ENCODE data around the gene CCKAR. TPM values are rescaled to one million over a fixed set of nuclear protein-coding genes. Genes with fewer than 3 reads are reported as not detected.

CCKAR gene
- total and polyA plus RNA-seq, 5 experiments from 2014 or later, result not detected

DNA sequence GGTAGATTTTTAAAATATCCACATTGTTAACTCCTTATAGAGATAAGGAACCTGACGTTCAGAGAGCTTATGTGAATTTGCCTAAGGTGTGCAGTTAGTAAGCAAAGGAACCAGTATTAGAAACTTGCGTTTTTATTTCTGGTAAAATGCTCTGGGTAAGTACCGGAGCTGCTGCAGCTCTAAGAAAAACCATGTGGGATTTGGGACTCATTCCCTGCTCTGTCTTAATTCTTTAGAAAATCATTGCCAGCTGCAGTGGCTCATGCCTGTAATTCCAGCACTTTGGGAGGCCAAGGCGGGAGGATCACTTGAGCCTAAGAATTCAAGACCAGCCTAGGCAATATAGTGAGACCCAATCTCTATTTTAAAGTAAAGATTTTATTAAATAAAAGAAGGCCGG lies 5.8 kb downstream of the CCKAR start:
- POLR2A ChIA-PET, result no interaction called here
- H3K27ac Mint-ChIP-seq, result no peak overlapping the region
- no peaks in the 10 kb centered on the region for H3K9me3 Mint-ChIP-seq
- H3K27me3 Mint-ChIP-seq, result peaks cover 0 to 11% (median 7%) of the 10 kb centered on the region in 5 donors
- no peak for DNase-seq
- no peak overlapping the region for H3K4me3 Mint-ChIP-seq
- H3K4me1 Mint-ChIP-seq, result no peaks in the 10 kb centered on the region
- no peaks in the 10 kb centered on the region for H3K36me3 Mint-ChIP-seq
- no peak for ATAC-seq

- POLR2A ChIA-PET, result no interaction called here
- DNase-seq, result no peak
- Mint-ChIP-seq H3K4me1 (no peaks in the 10 kb centered on the region), H3K27ac (no peak overlapping the region), H3K4me3 (no peak overlapping the region), H3K36me3 (no peaks in the 10 kb centered on the region), H3K9me3 (no peaks in the 10 kb centered on the region), H3K27me3 (peaks cover 0 to 10% (median 5%) of the 10 kb centered on the region in 5 donors)
- no peak for ATAC-seq
These were observed 6.2 kb downstream of the CCKAR start for GRCh38 chr4:26484032-26484515.

GRCh38 chr4:26482508-26483462 lies 7.5 kb downstream of the CCKAR start:
- Mint-ChIP-seq H3K27me3 (peaks cover 0 to 6% (median 0%) of the 10 kb centered on the region in 5 donors), H3K27ac (no peak overlapping the region), H3K4me3 (no peak overlapping the region), H3K4me1 (no peaks in the 10 kb centered on the region), H3K9me3 (no peaks in the 10 kb centered on the region), H3K36me3 (no peaks in the 10 kb centered on the region)
- POLR2A ChIA-PET, result no interaction called here
- no peak for ATAC-seq
- DNase-seq, result no peak

DNA sequence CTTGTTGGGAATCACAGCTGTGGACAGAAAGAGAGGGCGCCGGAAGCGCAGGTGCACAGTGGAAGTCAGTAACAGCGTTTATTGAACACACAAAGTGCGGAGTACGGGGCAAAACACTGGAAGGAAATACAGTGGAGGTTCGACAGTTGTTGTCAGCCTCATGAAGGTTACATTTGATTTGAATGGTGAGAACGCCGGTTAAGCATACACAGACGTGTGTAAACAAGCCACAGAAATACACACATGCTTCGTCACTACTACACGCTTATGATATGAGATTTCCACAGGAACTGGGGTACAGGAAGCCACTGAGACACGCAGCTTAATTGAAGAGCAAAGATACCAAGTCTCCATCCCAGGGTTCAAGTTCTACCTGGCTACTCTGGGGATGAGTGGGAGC lies 12.0 kb downstream of the CCKAR start:
- Mint-ChIP-seq H3K9me3 (no peaks in the 10 kb centered on the region), H3K27ac (no peak overlapping the region), H3K4me1 (no peaks in the 10 kb centered on the region), H3K36me3 (no peaks in the 10 kb centered on the region), H3K27me3 (peaks cover 1 to 10% (median 4%) of the 10 kb centered on the region in 5 donors), H3K4me3 (no peak overlapping the region)
- no peak for DNase-seq
- POLR2A ChIA-PET, result no interaction called here
- ATAC-seq, result no peak

DNA sequence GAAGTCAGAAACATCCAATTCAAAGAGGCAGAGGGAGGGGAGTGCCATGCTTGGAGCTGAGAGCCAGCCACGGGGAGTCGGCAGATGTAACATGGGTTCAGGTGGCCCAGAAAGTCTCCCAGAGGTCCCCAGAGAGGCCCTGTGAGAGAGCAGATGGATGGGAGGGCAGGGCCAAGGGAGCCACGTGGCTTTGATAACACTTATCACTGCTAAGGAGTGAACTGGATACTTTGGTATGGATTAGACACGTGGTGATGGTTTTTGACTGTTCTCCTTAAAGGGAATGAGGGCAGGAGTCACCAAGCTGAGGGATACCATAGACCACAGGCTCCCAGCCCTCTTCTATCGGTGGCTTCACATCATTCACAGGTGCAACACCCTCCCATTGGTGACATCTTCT lies 13.7 kb downstream of the CCKAR start:
- Mint-ChIP-seq H3K36me3 (no peaks in the 10 kb centered on the region), H3K4me3 (no peak overlapping the region), H3K27me3 (peaks cover 1 to 13% (median 4%) of the 10 kb centered on the region in 5 donors), H3K9me3 (no peaks in the 10 kb centered on the region), H3K27ac (no peak overlapping the region), H3K4me1 (no peaks in the 10 kb centered on the region)
- ATAC-seq, result no peak
- POLR2A ChIA-PET, result no interaction called here
- no peak for DNase-seq

GRCh38 chr4:26475716-26476115 lies 14.6 kb downstream of the CCKAR start:
- POLR2A ChIA-PET, result no interaction called here
- no peak for ATAC-seq
- no peak overlapping the region for H3K27ac Mint-ChIP-seq
- DNase-seq, result no peak
- no peaks in the 10 kb centered on the region for H3K9me3 Mint-ChIP-seq
- H3K36me3 Mint-ChIP-seq, result no peaks in the 10 kb centered on the region
- peaks cover 0 to 15% (median 5%) of the 10 kb centered on the region in 5 donors for H3K27me3 Mint-ChIP-seq
- no peaks in the 10 kb centered on the region for H3K4me1 Mint-ChIP-seq
- no peak overlapping the region for H3K4me3 Mint-ChIP-seq

DNA sequence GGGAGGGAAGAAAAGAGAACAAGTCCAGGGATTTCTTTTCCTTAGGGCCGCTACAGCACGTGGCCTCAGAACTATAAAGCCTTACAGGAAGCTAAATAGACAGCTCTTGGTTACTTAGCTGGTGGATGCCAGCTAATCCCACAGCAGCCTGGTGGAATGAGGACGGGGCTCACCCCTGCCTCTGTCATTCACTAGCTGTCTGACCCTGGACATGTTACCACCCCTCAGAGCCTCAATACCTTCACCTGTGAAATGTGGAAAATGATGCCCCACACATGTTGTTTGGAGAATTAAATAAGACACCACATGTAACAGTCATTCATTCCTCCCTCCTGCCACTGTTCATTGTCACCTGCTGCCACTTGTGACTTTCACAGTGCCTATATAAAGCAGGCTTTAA lies 15.7 kb downstream of the CCKAR start:
- Mint-ChIP-seq H3K4me3 (no peak overlapping the region), H3K27ac (no peak overlapping the region), H3K9me3 (no peaks in the 10 kb centered on the region), H3K36me3 (no peaks in the 10 kb centered on the region), H3K27me3 (peaks cover 0 to 15% (median 5%) of the 10 kb centered on the region in 5 donors), H3K4me1 (no peaks in the 10 kb centered on the region)
- no peak for ATAC-seq
- DNase-seq, result no peak
- POLR2A ChIA-PET, result no interaction called here

- POLR2A ChIA-PET, result no interaction called here
- Mint-ChIP-seq H3K36me3 (no peaks in the 10 kb centered on the region), H3K27ac (no peak overlapping the region), H3K4me1 (no peaks in the 10 kb centered on the region), H3K27me3 (peaks cover 0 to 15% (median 5%) of the 10 kb centered on the region in 5 donors), H3K9me3 (peaks cover 0 to under 1% (median 0%) of the 10 kb centered on the region in 9 donors), H3K4me3 (no peak overlapping the region)
- ATAC-seq, result no peak
- DNase-seq, result no peak
These were observed 16.4 kb downstream of the CCKAR start for GRCh38 chr4:26473893-26474292.

DNA sequence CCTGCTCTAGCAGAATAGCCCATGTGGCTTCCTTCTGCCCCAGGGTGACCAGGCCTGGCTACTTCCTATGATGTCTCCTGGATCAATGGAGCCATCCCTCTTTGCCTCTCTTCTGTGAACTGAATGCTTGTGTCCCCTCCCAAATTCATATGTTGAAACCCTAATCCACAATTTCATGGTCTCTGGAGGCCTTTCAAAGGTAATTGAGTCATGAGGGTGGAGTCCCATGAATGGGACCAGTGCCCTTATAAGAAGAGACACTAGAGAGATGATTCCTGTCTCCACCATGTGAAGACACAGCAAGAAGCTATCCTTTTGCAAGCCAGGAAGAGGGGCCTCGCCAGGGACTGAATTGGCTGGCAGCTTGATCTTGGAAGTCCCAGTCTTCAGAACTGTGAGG lies 18.4 kb downstream of the CCKAR start:
- no peaks in the 10 kb centered on the region for H3K4me1 Mint-ChIP-seq
- no peak for DNase-seq
- POLR2A ChIA-PET, result no interaction called here
- peaks cover 0 to 20% (median 8%) of the 10 kb centered on the region in 5 donors for H3K27me3 Mint-ChIP-seq
- H3K27ac Mint-ChIP-seq, result no peak overlapping the region
- no peak for ATAC-seq
- no peak overlapping the region for H3K4me3 Mint-ChIP-seq
- H3K9me3 Mint-ChIP-seq, result peaks cover 0 to 2% (median 0%) of the 10 kb centered on the region in 9 donors
- no peaks in the 10 kb centered on the region for H3K36me3 Mint-ChIP-seq

- Mint-ChIP-seq H3K36me3 (no peaks in the 10 kb centered on the region), H3K4me3 (no peak overlapping the region), H3K27me3 (peaks cover 2 to 17% (median 10%) of the 10 kb centered on the region in 5 donors), H3K4me1 (no peaks in the 10 kb centered on the region), H3K9me3 (peaks cover 0 to 2% (median 0%) of the 10 kb centered on the region in 9 donors), H3K27ac (no peak overlapping the region)
- ATAC-seq (no peak), DNase-seq (no peak)
- POLR2A ChIA-PET, result no interaction called here
These were observed 21.3 kb downstream of the CCKAR start for GRCh38 chr4:26468977-26469376.

DNA sequence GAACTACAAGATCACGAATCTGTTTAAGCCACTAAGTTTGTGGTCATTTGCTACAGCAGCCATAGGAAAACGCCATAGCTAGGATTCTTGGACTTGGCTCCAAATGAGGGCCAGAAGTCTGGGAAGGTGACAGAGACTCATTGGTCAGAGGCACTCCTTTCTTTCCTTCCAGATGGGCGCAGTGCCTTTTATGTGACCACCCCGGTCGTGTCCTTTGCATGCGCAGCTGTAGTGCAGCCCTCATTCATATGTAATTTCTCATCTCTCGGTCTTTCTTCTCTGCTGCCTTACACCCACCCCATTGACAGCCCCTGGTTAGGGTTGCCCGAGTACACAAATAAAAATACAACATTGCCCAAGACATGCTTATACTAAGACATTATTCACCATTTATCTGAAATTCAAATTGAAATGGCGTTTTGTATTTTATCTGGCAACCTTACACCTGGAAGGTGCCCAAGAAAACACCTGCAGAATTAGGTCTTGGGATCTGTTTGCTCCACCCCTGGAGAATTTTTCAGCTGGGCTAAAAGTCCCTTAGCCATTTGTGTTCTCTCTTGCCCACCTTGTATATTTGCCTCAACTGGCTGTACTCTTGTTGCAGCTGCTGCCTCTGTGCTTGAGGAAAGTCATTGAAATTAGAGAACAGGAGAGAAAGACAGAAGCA lies 21.9 kb downstream of the CCKAR start:
- DNase-seq (no peak), ATAC-seq (no peak)
- Mint-ChIP-seq H3K4me1 (no peaks in the 10 kb centered on the region), H3K27ac (no peak overlapping the region), H3K36me3 (no peaks in the 10 kb centered on the region), H3K27me3 (peaks cover 2 to 19% (median 10%) of the 10 kb centered on the region in 5 donors), H3K4me3 (no peak overlapping the region), H3K9me3 (peaks cover 0 to 2% (median 0%) of the 10 kb centered on the region in 9 donors)
- POLR2A ChIA-PET, result no interaction called here

DNA sequence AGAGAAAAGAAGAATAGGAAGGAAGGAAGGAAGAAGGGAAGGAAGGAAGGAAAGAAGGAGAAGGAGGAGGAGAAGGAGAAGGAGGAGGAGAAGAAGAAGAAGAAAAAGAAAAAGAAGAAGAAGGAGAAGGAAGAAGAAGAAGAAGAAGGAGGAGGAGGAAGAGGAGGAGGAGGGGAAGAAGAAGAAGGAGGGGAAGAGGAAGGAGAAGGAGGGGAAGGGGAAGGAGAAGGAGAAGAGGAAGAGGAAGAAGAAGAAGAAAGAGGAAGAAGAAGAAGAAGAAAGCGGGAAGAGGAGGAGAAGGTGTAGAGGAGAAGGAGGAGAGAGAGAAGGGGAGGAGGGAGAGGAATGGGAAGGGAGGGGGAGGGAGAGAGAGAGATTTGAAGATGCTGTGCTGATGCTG lies 22.6 kb downstream of the CCKAR start:
- ATAC-seq, result no peak
- peaks cover 2 to 19% (median 10%) of the 10 kb centered on the region in 5 donors for H3K27me3 Mint-ChIP-seq
- no peaks in the 10 kb centered on the region for H3K36me3 Mint-ChIP-seq
- no peak for DNase-seq
- no peak overlapping the region for H3K4me3 Mint-ChIP-seq
- POLR2A ChIA-PET, result no interaction called here
- H3K27ac Mint-ChIP-seq, result no peak overlapping the region
- no peaks in the 10 kb centered on the region for H3K4me1 Mint-ChIP-seq
- H3K9me3 Mint-ChIP-seq, result peaks cover 0 to 2% (median 0%) of the 10 kb centered on the region in 9 donors

GRCh38 chr4:26466578-26467270 lies 23.6 kb downstream of the CCKAR start:
- POLR2A ChIA-PET, result no interaction called here
- no peak for DNase-seq
- H3K9me3 Mint-ChIP-seq, result peaks cover 0 to 2% (median 0%) of the 10 kb centered on the region in 9 donors
- H3K4me3 Mint-ChIP-seq, result no peak overlapping the region
- peaks cover 2 to 16% (median 10%) of the 10 kb centered on the region in 5 donors for H3K27me3 Mint-ChIP-seq
- H3K36me3 Mint-ChIP-seq, result no peaks in the 10 kb centered on the region
- H3K27ac Mint-ChIP-seq, result no peak overlapping the region
- no peak for ATAC-seq
- H3K4me1 Mint-ChIP-seq, result no peaks in the 10 kb centered on the region

All from naive thymus-derived CD8-positive, alpha-beta T cell (primary cell).